PC-9 (cell line): Measurements from ENCODE around the gene COL18A1. TPM values are rescaled to one million over a fixed set of nuclear protein-coding genes. Genes with fewer than 3 reads are reported as not detected.

ENCODE experiments used
- BruUV-seq: library from RNA; stranded (reverse); fragments of 400-500 nt; replicated peaks from 2 replicates; lab custom pipeline; 2021; lab: Mats Ljungman, UMichigan
- CTCF ChIA-PET: fragments of 300-600 bp; sonication (Branson Sonifier 250); formaldehyde crosslinking; loops from one replicate; lab custom pipeline; 2022; ENCODE audit warnings: antibody characterized with exemption; lab: Charles Lee
- POLR2A ChIA-PET: fragments of 300-600 bp; sonication (Branson Sonifier 250); formaldehyde crosslinking; loops from one replicate; lab custom pipeline; 2022; ENCODE audit warnings: antibody characterized with exemption; ENCODE audit not compliant: unreplicated experiment; lab: Charles Lee
- DNase-seq, 2 experiments: peaks; one replicate each; pipeline versions ENCODE4 v3.0.0 to v3.0.0-alpha.2; 2015 to 2022; ENCODE audit warnings: mixed read lengths in 1 of 2
- H2AFZ ChIP-seq: fragments of 200-600 bp; sonication (generic); 2 replicates; pipeline ENCODE4 v1.8.1; 2017; ENCODE audit warnings: antibody characterized with exemption
- H3F3A ChIP-seq: fragments of 200-600 bp; sonication (generic); 2 replicates; pipeline ENCODE4 v1.8.1; 2017; ENCODE audit warnings: antibody characterized with exemption, mild to moderate bottlenecking, low read depth; ENCODE audit not compliant: insufficient read depth
- H3K27ac ChIP-seq: fragments of 200-600 bp; sonication (generic); 2 replicates; pipeline ENCODE4 v1.6.1; 2016; ENCODE audit warnings: mixed run types
- H3K27me3 ChIP-seq: fragments of 200-600 bp; sonication (generic); 2 replicates; pipeline ENCODE4 v1.6.1; 2016; ENCODE audit warnings: low read depth, mixed run types; ENCODE audit not compliant: insufficient read depth
- H3K36me3 ChIP-seq: fragments of 200-600 bp; sonication (generic); 2 replicates; pipeline ENCODE4 v1.6.1; 2016; ENCODE audit warnings: low read depth, mixed run types
- H3K4me1 ChIP-seq: fragments of 200-600 bp; sonication (generic); replicated peaks from 2 replicates; pipeline ENCODE4 v1.6.1; 2016; ENCODE audit warnings: mixed run types; ENCODE audit not compliant: insufficient read depth
- H3K4me2 ChIP-seq: fragments of 200-600 bp; sonication (generic); 2 replicates; pipeline ENCODE4 v1.6.1; 2017; ENCODE audit warnings: mixed run types
- H3K4me3 ChIP-seq: fragments of 200-600 bp; sonication (generic); 2 replicates; pipeline ENCODE4 v1.6.1; 2016; ENCODE audit warnings: mixed run types
- H3K79me2 ChIP-seq: fragments of 200-600 bp; sonication (generic); 2 replicates; pipeline ENCODE4 v1.6.1; 2017; ENCODE audit warnings: low read depth, mixed run types
- H3K9me2 ChIP-seq: fragments of 200-600 bp; sonication (generic); 2 replicates; pipeline ENCODE4 v1.8.1; 2017; ENCODE audit warnings: mild to moderate bottlenecking; ENCODE audit not compliant: insufficient read depth
- H3K9me3 ChIP-seq: fragments of 200-600 bp; sonication (generic); 2 replicates; pipeline ENCODE4 v1.8.1; 2016; ENCODE audit warnings: low read depth; ENCODE audit not compliant: insufficient read depth
- H4K20me1 ChIP-seq: fragments of 200-600 bp; sonication (generic); 2 replicates; pipeline ENCODE4 v1.8.1; 2017; ENCODE audit not compliant: insufficient read depth
- EZH2 ChIP-seq: fragments of 200-600 bp; sonication (generic); IDR thresholded peaks from 2 replicates; pipeline ENCODE4 v1.8.0; 2017; ENCODE audit warnings: antibody characterized with exemption, low read depth
- intact Hi-C: fragments of 100-400 bp; cut with micrococcal nuclease; formaldehyde crosslinking; loops from one replicate; pipeline ENCODE4 v1.10.0; 2022; ENCODE audit not compliant: unreplicated experiment
- total RNA-seq: library from RNA; stranded (reverse); gene quantifications from 2 replicates; pipeline ENCODE4 v1.2.3, GENCODE V29; 2021
- TF ChIP-seq, protein P1 (sequence below): fragments of 200-600 bp; sonication (generic); conservative IDR thresholded peaks from 2 replicates; pipeline ENCODE4 v1.6.1; 2017; ENCODE audit warnings: mixed run types, antibody characterized with exemption, mild to moderate bottlenecking, moderate library complexity

Gene COL18A1
- total RNA-seq, 1 experiment from 2014 or later: 82.4 TPM

DNA sequence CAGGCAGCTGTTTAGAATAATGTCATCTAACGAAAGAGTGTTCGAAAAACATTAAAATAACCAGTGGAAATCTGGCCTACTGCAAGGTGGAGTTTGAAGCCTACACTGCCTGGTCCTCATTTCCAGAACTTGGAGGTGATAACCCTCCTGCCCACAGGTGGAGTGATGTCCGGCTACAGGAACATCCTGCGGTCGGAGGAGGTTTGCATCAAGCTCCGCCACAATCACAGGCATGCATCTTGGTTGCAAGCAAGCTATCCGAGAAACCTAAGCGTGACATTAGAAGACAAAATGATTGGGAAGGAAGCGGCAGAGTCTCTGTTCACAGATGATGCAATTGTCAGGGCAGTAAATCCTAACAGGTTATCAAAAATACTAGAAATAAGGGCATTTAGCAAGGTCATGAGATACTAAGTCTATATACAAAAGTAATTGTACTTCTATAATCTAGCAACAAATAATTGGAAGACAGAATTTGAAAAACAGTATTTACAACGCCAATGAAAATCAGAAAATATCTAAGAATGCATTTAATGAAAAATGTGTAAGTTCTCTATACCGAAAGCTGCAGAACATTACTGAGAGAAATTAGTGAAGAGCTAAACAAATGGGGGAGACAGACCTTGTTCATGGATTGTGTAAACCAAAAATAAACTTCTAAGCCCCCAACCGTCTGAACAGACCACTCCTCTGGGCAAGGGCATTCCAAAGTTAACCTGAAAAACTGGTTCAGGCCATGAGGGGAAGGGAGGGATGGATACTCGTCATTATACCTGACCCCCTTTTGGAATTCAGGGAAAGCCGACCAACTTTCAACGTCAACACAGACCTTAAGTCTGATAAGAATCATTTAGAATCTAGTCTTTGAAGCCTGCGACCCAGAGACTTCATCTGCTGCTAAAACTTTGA lies 141.9 kb downstream of the COL18A1 start:
- Histone ChIP-seq H3F3A (no peaks in the 10 kb centered on the region), H2AFZ (no peak overlapping the region), H3K4me1 (peaks cover 10% of the 10 kb centered on the region), H4K20me1 (no peaks in the 10 kb centered on the region), H3K27me3 (no peaks in the 10 kb centered on the region), H3K27ac (no peak overlapping the region), H3K9me3 (no peaks in the 10 kb centered on the region), H3K36me3 (no peaks in the 10 kb centered on the region), H3K4me2 (no peak overlapping the region), H3K4me3 (no peak overlapping the region), H3K79me2 (no peaks in the 10 kb centered on the region), H3K9me2 (no peaks in the 10 kb centered on the region)
- intact Hi-C loops: no loop called here
- no peak for TF ChIP-seq EZH2
- no TSS peak for BruUV-seq
- CTCF ChIA-PET: no interaction called here
- no peak for DNase-seq
- POLR2A ChIA-PET: no interaction called here

DNA sequence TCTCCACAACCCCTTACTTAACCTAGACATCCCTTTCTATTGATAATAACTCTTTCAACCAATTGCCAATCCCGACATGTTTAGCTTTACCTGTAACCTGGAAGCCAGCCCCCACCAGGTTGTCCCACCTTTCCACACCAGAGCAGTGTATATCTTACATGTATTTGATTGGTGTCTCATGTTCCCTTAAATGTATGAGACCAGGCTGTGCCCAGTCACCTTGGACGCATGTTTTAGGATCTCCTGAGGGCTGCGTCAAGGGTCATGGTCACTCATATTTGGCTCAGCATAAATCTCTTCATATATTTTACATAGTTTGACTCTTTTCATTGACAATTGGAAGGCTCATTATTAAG lies 142.6 kb downstream of the COL18A1 start:
- H3K9me2 ChIP-seq: no peaks in the 10 kb centered on the region
- H3K27me3 ChIP-seq: no peaks in the 10 kb centered on the region
- no peak overlapping the region for H2AFZ ChIP-seq
- no peaks in the 10 kb centered on the region for H3F3A ChIP-seq
- H3K9me3 ChIP-seq: no peaks in the 10 kb centered on the region
- H3K4me1 ChIP-seq: peaks cover 11% of the 10 kb centered on the region
- BruUV-seq: no TSS peak
- H3K79me2 ChIP-seq: no peaks in the 10 kb centered on the region
- no peak overlapping the region for H3K4me2 ChIP-seq
- ChIA-PET POLR2A (no interaction called here), CTCF (no interaction called here)
- H3K27ac ChIP-seq: no peak overlapping the region
- no peaks in the 10 kb centered on the region for H4K20me1 ChIP-seq
- no peak for DNase-seq
- H3K4me3 ChIP-seq: no peak overlapping the region
- intact Hi-C loops: no loop called here
- no peaks in the 10 kb centered on the region for H3K36me3 ChIP-seq
- no peak for TF ChIP-seq EZH2
- TF ChIP-seq, protein P1, sequence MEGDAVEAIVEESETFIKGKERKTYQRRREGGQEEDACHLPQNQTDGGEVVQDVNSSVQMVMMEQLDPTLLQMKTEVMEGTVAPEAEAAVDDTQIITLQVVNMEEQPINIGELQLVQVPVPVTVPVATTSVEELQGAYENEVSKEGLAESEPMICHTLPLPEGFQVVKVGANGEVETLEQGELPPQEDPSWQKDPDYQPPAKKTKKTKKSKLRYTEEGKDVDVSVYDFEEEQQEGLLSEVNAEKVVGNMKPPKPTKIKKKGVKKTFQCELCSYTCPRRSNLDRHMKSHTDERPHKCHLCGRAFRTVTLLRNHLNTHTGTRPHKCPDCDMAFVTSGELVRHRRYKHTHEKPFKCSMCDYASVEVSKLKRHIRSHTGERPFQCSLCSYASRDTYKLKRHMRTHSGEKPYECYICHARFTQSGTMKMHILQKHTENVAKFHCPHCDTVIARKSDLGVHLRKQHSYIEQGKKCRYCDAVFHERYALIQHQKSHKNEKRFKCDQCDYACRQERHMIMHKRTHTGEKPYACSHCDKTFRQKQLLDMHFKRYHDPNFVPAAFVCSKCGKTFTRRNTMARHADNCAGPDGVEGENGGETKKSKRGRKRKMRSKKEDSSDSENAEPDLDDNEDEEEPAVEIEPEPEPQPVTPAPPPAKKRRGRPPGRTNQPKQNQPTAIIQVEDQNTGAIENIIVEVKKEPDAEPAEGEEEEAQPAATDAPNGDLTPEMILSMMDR: no peak

DNA sequence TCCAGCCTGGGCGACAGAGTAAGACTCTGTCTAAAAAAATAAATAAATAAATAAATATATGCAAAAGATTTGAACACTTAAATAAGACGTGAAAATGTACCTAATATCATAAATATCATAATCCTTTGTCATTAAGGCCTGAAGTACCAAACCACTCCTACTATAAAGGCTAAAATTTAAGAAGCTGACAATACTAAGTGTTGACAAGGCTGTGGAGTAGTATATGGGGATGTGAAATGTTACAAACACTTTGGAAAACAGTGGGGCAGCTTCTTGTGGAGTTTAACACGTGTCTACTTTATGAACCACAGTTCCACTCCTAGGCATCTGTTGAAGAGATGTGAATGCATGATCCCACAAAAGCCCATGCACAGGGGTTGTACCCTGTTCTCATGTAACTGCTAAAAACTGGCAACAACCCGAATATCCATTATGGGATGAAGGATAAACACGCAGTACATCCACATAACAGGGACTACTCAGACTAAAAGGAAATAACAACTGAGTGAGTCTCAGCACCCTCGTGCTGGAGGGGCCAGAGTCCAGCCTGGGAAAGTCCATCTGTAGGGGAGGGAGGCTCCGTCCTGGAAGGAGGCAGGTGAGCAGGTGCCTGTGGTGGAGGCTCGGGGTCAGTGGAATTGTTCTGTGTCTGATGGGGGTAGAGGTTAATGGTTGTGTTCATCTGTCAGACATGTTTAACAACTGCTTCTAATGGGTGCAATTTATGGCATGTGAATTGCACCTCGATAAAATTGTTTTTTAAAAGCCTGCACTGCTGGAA lies 143.9 kb downstream of the COL18A1 start:
- Histone ChIP-seq H3K4me2 (no peak overlapping the region), H3K27me3 (no peaks in the 10 kb centered on the region), H3K36me3 (no peaks in the 10 kb centered on the region), H3K9me2 (no peaks in the 10 kb centered on the region), H3K4me1 (peaks cover 11% of the 10 kb centered on the region), H2AFZ (no peak overlapping the region), H4K20me1 (no peaks in the 10 kb centered on the region), H3K9me3 (no peaks in the 10 kb centered on the region), H3K79me2 (no peaks in the 10 kb centered on the region), H3F3A (no peaks in the 10 kb centered on the region), H3K27ac (no peak overlapping the region), H3K4me3 (no peak overlapping the region)
- BruUV-seq: no TSS peak
- CTCF ChIA-PET: no interaction called here
- no peak for DNase-seq
- POLR2A ChIA-PET: no interaction called here
- intact Hi-C loops: no loop called here
- TF ChIP-seq, protein P1: no peak
- no peak for TF ChIP-seq EZH2
